HTR-8/SVneo (cell line): ENCODE measurements around the gene PLEKHG4B.
"Not testable (repeated sequence)": the region's sequence is repeated elsewhere in the genome, so short reads cannot be mapped to it uniquely, and the experiment has no call there.

Experiments used
- DNase-seq: peaks from one replicate; pipeline ENCODE4 v3.0.0; 2011; ENCODE audit warnings: low spot score, mixed read lengths; ENCODE audit not compliant: insufficient read length
- FAIRE-seq: peaks from 2 replicates; lab custom pipeline; 2011; peaks lifted over from hg19 to GRCh38; lab: Jason Lieb, UNC

The PLEKHG4B gene

DNA sequence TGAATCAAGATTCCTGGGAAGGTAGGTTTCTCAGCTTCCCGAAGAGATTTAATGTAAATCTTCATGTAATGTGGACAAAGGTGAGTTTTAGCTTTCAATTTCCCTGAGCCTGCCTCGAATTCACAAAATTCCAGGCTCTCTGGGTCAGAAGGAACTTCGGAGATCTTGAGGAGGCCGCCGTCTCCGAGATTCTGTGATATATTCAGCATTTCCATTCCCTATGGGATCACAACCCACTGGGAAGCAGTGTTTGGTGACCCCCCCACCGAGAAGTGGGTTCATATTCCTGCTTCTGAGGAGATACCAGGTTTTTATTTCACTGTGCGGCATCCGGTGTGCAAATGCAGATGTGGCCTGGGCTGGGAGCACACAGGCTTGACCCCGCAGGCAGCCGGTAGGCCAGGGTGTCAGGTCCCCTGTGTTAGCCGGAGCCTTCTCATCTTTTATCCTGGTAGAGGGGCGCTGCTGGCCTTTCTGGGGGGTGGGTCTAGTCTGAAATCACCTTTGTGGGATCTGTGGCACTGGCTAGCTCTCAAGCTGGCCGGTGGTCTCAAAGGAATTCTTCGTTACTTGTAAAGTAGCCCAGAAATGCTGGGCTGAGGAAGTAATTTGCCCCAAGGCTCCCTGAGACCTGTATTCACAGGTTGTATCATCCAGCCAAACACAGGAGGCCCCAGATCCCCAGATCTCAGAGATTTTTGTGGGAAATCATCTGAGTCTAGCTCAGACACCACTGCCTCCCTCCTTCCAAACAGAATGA lies 1.4 kb downstream of the PLEKHG4B start:
- FAIRE-seq (peak; percentile 72), DNase-seq (no peak)

DNA sequence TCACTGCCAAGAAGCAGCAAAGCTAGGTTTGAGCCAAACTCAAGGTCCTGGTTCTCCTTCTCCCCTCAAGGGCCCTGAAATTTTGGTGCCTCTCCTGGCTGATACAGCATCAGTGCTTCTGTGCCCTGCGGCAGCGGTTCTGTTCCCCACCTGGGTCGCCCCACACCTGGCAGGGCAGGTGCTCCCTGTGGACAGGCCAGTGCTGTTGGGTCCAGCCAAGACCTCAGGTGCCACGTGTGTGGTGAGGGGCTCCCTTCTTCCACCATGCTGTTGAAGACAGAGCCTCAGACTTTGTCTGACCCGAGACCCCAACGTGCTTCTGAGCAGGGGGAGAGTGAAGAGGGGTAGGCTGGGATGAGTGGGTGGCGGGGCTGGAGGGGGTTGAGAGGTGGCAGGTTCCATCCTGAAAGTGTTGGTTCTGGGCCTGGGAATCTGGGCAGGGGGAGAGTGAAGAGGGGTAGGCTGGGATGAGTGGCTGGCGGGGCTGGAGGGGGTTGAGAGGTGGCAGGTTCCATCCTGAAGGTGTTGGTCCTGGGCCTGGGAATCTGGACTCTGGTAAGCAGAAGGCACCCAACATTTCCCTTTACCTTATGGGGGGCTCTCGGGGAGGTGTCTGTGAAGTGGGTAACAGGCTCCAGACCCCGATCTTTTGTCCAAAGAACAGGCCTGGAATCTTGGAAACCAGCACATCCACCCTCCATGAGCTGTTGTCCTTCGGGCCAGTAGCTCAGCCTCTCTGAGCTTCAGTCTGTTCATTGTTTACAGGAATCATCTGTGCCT lies 2.3 kb downstream of the PLEKHG4B start:
- no peak for FAIRE-seq

DNA sequence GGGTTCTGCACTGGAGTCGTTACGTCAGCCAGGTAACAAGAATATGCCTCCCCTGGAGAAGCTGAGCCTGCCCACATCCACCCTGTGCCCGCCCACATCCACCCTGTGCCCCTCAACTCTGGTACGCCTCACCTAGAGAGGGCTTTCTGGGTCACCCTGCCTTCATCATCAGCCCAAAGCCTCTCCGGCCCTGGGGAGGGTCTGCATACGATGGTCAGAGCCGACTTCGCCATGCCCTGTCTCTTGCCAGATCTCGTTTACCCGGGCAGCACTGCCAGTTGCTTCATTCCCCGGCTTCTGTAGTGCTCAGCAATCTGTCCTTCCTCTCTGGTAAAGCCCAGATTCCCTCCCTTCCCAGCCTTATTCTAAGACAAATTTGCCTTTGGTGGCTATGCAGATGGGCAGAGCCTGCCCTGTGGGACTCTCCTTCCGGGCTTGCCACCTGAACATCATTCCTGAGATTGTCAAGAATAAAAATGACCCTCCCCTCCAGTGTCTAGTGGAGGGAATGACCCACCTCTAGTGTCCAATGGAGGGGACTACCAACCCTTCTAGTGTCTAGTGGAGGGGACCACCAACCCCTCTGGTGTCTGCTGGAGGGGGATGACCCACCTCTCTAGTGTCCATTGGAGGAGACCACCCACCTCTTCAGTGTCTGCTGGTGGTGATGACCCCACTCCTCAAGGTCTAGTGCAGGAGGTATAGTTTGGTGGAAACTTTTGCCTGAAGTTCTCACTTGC lies 3.4 kb downstream of the PLEKHG4B start:
- FAIRE-seq (no peak), DNase-seq (no peak)

More for the DNA sequence above, 2.3 kb downstream of the PLEKHG4B start:
- no peak for DNase-seq

DNA sequence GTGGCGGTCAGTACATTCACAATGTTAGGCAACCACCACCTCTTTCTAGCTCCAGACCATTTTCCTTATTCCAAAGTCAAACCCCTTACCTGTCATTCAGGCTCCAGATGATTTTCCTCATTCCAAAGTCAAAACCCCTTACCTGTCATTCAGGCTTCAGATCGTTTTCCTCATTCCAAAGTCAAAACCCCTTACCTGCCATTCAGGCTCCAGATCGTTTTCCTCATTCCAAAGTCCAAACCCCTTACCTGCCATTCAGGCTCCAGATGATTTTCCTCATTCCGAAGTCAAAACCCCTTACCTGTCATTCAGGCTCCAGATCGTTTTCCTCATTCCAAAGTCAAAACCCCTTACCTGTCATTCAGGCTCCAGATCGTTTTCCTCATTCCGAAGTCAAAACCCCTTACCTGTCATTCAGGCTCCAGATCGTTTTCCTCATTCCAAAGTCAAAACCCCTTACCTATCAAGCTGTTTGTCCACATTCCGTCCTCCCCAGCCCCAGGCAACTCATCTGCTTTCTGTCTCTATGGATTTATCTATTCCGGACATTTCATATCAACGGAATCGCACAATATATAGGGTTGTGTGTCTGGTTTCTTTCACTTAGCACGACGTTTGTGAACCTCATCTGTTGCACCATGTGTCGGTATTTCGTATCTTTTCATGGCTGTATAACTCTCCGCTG lies 5.2 kb downstream of the PLEKHG4B start:
- FAIRE-seq (peak; percentile 74), DNase-seq (no peak)

DNA sequence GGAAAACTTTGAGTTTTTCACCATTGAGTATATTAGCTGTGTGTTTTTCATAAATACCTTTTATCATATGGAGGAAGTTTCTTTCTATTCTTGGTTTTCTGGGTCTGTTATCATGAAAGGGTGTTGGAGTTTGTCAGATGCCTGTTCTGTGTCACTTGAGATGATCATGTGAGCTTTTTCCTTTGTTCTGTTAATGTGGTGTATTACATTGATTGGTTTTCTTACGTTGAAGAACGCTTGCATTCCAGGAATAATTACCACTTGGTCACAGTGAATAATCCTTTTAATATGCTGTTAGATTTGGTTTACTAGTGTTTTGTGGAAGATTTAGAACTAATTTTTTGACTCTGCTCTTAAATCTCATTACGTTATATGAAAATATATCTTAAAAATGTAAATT lies 7.8 kb downstream of the PLEKHG4B start:
- DNase-seq: no peak
- no peak for FAIRE-seq

DNA sequence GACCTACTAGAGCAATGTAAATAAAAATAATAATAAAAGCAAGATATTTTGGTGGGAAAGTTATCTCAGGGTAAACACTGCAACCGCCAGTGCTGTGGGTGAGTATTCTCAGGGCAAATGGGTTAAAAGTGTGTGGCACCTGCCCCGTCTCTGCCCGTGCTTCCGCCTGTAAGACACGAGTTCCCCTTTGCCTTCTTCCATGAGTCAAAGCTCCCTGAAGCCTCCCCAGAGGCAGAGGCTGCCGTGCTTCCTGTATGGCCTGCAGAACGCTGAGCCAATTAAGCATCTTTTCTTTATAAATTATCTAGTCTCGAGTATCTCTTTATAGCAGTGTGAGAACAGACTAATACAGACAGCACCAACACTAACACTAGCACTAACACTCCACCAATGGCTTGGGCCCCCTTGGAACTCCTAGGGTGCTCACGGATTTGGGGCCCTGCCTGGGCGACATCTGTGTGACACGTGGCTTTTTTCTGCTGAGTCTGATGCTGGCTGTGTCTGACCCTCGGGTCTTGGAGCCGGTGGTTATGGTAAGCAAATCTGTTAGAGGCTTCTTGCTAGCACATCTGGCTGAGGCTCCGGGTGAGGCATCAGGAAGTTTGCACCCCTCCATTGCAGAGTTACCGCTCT lies 10.6 kb downstream of the PLEKHG4B start:
- FAIRE-seq (no peak), DNase-seq (no peak)

DNA sequence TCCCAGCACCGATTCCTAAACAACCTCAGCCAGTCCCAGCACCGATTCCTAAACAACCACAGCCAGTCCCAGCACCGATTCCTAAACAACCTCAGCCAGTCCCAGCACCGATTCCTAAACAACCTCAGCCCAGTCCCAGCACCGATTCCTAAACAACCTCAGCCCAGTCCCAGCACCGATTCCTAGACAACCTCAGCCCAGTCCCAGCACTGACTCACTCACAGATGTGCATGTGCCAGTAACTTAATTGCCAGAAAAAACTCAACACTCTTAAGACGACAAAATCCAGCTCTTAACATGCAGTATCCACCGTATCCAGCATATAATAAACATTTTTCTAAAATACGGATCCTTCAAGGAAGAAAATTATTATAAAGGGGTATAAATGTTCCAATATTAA lies 12.1 kb downstream of the PLEKHG4B start:
- FAIRE-seq, DNase-seq: not testable (repeated sequence)

DNA sequence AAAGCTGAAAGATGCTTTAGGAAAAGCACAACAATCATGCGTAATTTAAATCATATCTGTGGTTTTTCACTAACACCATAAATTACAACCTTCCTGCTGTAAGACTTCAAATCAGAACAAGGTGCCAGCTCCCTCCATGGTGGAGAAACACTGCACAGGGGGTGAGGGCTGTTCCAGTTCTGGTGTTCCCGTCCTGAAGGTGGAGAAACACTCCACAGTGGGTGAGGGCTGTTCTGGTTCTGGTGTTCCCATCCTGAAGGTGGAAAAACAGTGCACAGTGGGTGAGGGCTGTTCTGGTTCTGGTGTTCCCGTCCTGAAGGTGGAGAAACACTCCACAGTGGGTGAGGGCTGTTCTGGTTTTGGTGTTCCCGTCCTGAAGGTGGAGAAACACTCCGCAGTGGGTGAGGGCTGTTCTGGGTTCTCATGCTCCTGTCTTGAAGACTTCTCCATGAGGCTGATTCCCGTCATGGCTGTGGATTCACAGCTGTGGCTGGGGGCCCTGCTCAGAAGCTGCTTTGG lies 12.9 kb downstream of the PLEKHG4B start:
- FAIRE-seq: peak; percentile 84

DNA sequence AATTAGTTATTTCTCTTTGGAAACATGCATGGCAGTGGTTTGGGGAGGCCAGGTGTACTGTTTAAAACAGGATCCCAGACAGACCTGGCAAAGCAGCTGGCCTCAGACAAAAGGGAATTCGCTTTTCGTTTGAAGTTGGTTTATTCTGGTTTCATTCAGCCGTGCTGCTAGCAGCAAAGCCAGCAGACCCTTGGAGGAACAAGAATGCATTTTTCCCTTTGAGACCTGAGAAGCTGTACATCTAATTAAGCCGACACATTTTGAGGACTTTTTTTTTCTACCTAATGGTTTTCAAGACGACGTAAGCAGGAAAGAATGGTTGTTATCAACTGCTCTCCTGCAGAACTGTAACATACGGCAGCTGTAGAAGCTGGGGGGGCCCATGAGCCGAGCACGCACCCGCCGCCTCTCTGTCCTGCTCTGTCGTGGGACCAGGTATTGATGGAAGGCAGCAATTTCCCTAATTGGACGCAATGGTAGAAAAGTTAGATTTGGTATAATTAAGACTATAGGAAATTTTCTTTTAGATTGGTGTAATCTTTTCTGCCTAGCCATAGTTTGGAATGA lies 13.6 kb downstream of the PLEKHG4B start:
- DNase-seq: no peak
- FAIRE-seq: no peak

More for the DNA sequence above, 12.9 kb downstream of the PLEKHG4B start:
- DNase-seq: no peak

DNA sequence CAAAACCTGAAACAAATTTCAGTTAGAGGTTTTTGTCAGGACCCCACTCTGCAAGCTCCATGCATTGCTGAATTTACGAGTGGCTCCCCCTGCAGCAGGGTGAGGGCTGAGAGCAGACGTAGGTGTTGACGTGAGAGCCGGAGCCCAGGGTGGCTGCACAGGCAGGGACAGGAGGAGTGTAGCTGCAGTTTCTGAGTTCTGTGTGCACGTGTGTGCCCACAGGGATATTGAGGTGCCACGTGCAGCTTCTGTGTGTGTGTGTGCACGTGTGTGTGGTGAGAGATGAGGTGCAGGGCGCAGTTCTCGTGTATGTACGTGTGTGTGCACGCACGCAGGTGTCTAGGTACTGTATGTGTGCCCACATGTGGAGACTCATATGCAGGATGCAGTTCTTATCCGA lies 14.6 kb downstream of the PLEKHG4B start:
- DNase-seq (no peak), FAIRE-seq (peak; percentile 33)

DNA sequence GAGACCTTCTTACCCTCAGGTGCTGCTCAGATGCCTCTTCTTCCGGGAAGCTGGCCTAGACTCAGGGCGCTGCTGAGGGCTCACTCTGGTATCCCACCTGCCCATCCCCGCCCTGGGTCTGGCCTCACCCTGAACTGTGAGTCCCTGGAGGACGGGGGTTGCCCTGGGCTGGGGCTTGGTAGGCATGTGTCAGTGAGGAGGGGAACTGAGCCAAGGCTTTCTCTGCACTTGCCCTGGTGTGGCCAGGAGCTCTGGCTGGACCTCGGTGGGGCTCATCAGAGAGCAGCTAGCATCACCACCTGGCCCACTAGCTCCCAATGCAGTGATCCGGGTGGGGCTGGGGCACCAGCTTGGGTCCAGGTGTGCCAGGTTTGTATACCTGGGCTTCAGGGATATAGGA lies 15.6 kb downstream of the PLEKHG4B start:
- DNase-seq: no peak
- no peak for FAIRE-seq

DNA sequence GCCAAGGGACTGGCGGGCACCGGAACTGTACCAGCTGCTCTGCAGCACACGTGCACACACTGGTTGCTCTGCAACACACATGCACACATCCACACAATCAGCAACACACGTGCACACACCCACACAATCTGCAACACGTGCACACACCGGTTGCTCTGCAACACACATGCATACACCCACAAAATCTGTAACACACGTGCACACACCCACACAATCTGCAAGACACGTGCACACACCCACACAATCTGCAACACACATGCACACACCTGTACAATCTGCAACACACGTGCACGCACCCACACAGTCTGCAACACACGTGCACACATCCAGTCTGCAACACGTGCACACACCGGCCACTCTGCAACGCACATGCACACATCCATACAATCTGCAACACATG lies 17.9 kb downstream of the PLEKHG4B start:
- DNase-seq (no peak), FAIRE-seq (no peak)

DNA sequence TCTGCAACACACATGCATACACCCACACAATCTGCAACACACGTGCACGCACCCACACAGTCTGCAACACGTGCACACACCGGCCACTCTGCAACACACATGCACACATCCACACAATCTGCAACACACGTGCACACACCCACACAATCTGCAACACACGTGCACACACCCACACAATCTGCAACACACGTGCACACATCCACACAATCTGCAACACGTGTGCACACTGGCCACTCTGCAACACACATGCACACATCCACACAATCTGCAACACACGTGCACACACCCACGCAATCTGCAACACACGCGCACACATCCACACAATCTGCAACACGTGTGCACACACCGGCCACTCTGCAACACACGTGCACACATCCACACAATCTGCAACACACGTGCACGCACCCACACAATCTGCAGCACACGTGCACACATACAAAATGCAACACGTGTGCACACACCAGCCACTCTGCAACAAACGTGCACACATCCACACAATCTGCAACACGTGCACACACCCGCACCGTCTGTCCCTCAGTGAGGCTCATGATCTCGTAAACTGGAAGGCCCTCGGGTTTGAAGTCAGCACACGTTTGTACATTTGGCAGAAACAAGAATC lies 18.4 kb downstream of the PLEKHG4B start:
- FAIRE-seq: peak; percentile 100
- no peak for DNase-seq

DNA sequence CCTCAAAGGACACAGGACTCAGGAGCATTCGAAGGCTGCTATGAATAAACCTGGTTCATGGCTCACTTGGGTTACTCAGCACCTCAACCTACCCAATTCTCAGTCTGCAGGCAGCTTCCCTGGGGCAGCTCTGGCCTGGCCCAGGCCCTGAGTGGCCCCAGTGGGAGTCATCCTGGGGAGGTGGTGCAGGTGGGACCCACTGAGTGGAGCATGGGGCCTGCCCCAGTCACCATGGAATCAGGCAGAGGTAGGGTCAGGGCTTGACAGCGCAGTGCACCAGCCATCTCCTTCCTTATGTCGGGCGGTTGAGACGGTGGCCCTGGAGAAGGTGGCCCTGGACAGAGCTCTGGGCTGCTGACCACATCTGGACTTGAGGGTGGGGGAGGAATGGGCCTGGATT lies 19.2 kb downstream of the PLEKHG4B start:
- DNase-seq (no peak), FAIRE-seq (peak; percentile 59)

DNA sequence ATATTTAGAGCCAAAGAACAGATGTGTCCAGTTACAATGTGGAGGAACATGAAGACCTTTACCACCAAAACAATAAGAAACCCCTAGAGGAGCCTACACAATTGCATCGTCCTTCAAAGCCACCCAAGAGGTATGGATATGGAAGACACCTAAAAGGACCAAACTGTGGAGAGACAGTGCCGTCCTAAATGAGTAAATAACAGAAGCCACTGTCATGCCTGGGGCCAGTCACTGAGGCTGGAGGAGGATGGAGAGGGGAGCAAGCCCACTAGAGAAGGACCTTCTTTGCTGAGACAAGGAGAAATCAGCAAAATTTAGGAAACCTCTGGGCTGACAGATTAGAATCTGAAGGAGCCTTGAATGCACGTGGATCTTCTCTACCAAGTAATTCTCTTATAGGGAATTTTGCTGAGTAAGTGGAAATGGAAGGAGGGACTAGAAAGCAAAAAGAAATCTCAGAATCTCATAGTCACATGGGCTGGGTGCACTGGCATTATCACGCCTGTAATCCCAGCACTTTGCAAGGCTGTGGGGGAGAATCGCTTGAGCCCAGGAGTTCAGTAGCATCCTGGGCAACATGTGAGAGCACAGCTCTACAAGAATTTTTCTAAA lies 27.6 kb downstream of the PLEKHG4B start:
- FAIRE-seq (no peak), DNase-seq (no peak)

DNA sequence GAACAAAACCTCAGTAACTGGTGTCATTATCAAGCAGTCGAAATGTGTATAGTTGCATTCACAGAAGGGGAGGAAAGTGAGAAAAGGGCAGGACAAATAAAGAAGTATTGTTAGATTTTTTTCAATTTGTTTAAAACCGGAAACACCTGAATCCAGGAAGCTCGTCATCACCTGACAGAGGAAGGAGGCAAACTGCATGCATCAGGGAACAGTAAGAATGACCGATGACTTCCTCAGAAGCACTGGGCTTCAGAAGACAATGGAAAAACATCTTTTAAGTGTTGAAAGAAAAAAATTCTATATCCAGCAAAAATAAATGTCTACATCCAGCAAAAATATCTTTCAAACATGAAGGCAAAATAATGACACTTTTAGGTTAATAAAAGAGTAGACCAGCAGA lies 29.5 kb downstream of the PLEKHG4B start:
- no peak for DNase-seq
- no peak for FAIRE-seq

DNA sequence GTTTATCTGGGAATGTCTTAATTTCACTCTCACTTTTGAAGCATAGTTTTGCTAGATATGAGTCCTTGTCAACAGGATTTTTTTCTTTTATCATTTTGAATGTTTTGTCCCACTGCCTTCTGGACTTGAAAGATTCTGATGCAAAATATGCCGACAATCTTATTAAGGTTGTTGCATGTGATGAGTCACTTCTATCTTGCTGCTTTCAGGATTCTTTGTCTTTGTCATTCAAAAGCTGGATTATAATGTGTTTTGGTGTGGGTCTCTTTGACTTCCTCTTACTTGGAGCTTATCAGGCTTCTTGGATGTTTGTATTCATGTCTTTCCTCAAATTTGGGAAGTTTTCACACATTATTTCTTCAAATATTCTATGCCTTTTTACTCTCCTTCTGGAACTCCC lies 33.8 kb downstream of the PLEKHG4B start:
- FAIRE-seq: no peak
- no peak for DNase-seq

DNA sequence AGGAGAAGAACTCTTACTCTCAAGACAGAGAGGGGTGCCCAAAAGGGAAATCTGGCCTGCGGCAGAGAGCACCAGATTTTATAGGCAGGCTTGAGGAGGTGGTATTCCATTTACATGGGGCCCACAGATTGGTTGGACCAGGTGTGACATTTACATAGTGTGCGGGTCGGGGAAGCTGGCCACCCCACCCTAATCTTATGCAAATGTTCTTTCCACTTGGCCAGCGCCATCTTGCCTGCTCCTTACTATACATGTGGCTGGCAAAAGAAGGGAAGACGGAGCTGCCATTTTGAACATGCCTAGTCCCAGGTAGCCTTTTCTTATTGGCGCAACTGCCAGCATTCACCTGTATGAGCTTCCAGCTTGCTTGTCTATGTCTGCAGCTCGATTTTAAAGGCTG lies 34.8 kb downstream of the PLEKHG4B start:
- DNase-seq (no peak), FAIRE-seq (peak; percentile 90)
